Liver (tissue), 9 donors: ENCODE measurements around the gene DIS3L2. TPM values are rescaled to one million over a fixed set of nuclear protein-coding genes. Genes with fewer than 3 reads are reported as not detected.
A peak's percentile ranks its signal among the peaks of the same experiment; 100 is the strongest.

ENCODE experiments used
- DNase-seq: peaks from one replicate; pipeline ENCODE4 v3.0.0-alpha.2; 2017; ENCODE audit warnings: low spot score
- H3K27ac ChIP-seq, 2 donors: one replicate each; pipeline ENCODE4 v1.7.0; 2013; ENCODE audit warnings: inconsistent platforms in 2 of 2, low read length in 2 of 2, control low read depth in 1 of 2, low read depth in 1 of 2, mild to moderate bottlenecking in 1 of 2
- H3K27me3 ChIP-seq, 4 donors: one replicate each; pipeline versions ENCODE4 v1.6.1 to v1.7.0; 2013; ENCODE audit warnings: low read length in 3 of 4, inconsistent platforms in 1 of 4, mild to moderate bottlenecking in 1 of 4, moderate library complexity in 1 of 4; ENCODE audit not compliant: control insufficient read depth in 4 of 4, insufficient read depth in 4 of 4
- H3K36me3 ChIP-seq, 4 donors: one replicate each; pipeline versions ENCODE4 v1.6.1 to v1.7.0; 2013; ENCODE audit warnings: low read length in 3 of 4, mild to moderate bottlenecking in 3 of 4, low read depth in 1 of 4, moderate library complexity in 1 of 4; ENCODE audit not compliant: control insufficient read depth in 4 of 4, insufficient read depth in 3 of 4
- H3K4me1 ChIP-seq, 4 donors: one replicate each; pipeline versions ENCODE4 v1.6.1 to v1.7.0; 2013; ENCODE audit warnings: low read length in 3 of 4, mild to moderate bottlenecking in 3 of 4, moderate library complexity in 1 of 4; ENCODE audit not compliant: control insufficient read depth in 4 of 4, insufficient read depth in 4 of 4
- H3K4me3 ChIP-seq, 3 donors: one replicate each; pipeline versions ENCODE4 v1.6.1 to v1.7.0; 2013; ENCODE audit warnings: low read length in 3 of 3, control low read depth in 1 of 3, low read depth in 1 of 3, mild to moderate bottlenecking in 1 of 3
- H3K9ac ChIP-seq, 2 donors: one replicate each; pipeline ENCODE4 v1.7.0; 2013; ENCODE audit warnings: low read length in 2 of 2, mild to moderate bottlenecking in 2 of 2, moderate library complexity in 2 of 2, control low read depth in 1 of 2, low read depth in 1 of 2
- H3K9me3 ChIP-seq, 4 donors: one replicate each; pipeline versions ENCODE4 v1.6.1 to v1.7.0; 2013; ENCODE audit warnings: low read length in 3 of 4; ENCODE audit not compliant: control insufficient read depth in 4 of 4
- EGR1 ChIP-seq, 2 donors: IDR thresholded peaks; 2 replicates each; pipeline ENCODE4 v1.6.1; 2016 to 2018; ENCODE audit warnings: antibody characterized with exemption in 2 of 2, low read depth in 2 of 2
- FOXA1 ChIP-seq: IDR thresholded peaks from 2 replicates; pipeline ENCODE4 v1.6.1; 2016; ENCODE audit warnings: antibody characterized with exemption
- GABPA ChIP-seq, 2 donors: IDR thresholded peaks in 1 of 2; conservative IDR thresholded peaks in 1 of 2; 2 replicates each; pipeline ENCODE4 v1.6.1; 2016; ENCODE audit warnings: antibody characterized with exemption in 2 of 2, mild to moderate bottlenecking in 1 of 2, moderate library complexity in 1 of 2
- HNF4G ChIP-seq: IDR thresholded peaks from 2 replicates; pipeline ENCODE4 v1.6.1; 2016; ENCODE audit warnings: antibody characterized with exemption
- JUND ChIP-seq, 2 donors: IDR thresholded peaks; 2 replicates each; pipeline ENCODE4 v1.6.1; 2016; ENCODE audit warnings: antibody characterized with exemption in 2 of 2
- MAX ChIP-seq: IDR thresholded peaks from 2 replicates; pipeline ENCODE4 v1.6.1; 2016; ENCODE audit warnings: antibody characterized with exemption
- NR2F2 ChIP-seq: IDR thresholded peaks from 2 replicates; pipeline ENCODE4 v1.6.1; 2016; ENCODE audit warnings: antibody characterized with exemption
- RAD21 ChIP-seq, 2 donors: IDR thresholded peaks; 2 replicates each; pipeline ENCODE4 v1.6.1; 2016; ENCODE audit warnings: antibody characterized with exemption in 2 of 2, mild to moderate bottlenecking in 2 of 2
- REST ChIP-seq: IDR thresholded peaks from 2 replicates; pipeline ENCODE4 v1.6.1; 2016; ENCODE audit warnings: antibody characterized with exemption, mild to moderate bottlenecking
- RXRA ChIP-seq, 2 donors: IDR thresholded peaks; 2 replicates each; pipeline ENCODE4 v1.6.1; 2017 to 2018; ENCODE audit warnings: antibody characterized with exemption in 2 of 2, mild to moderate bottlenecking in 1 of 2
- TAF1 ChIP-seq: conservative IDR thresholded peaks from 2 replicates; pipeline ENCODE4 v1.6.1; 2016; ENCODE audit warnings: antibody characterized with exemption, mild to moderate bottlenecking
- YY1 ChIP-seq: IDR thresholded peaks from 2 replicates; pipeline ENCODE4 v1.6.1; 2016; ENCODE audit warnings: antibody characterized with exemption, mild to moderate bottlenecking
- WGBS: extraction: QIAGEN DNeasy Blood & Tissue Kit; methylation state at CpG from one replicate; pipeline ENCODE4 v1.1.7; 2013; 5-methylcytosine and 5-hydroxymethylcytosine counted together
- polyA plus RNA-seq, 2 donors: library from polyadenylated mRNA; stranded (reverse) in 1 of 2; unstranded in 1 of 2; fragments of 200-250 nt in 1 of 2; fragments of >200 nt in 1 of 2; fragmentation: Nextera tagmentation in 1 of 2; extraction: Ambion mirVana in 1 of 2; gene quantifications; one replicate each; pipeline versions ENCODE4 v1.2.1 to v1.2.3, GENCODE V29; 2013 to 2015
- total RNA-seq, 2 donors: library from RNA; depleted of rRNA; stranded (reverse); fragments of >200 nt; gene quantifications; one replicate each; pipeline ENCODE4 v1.2.3, GENCODE V29; 2014
- donor health status: healthy.
- donor health status: healthy.
- donor health status: healthy.
- donor health status: healthy.
- donor health status: healthy.

Gene DIS3L2
- total and polyA plus RNA-seq, 4 donors: 5.7 to 21.5 (median 8.8) TPM

DNA sequence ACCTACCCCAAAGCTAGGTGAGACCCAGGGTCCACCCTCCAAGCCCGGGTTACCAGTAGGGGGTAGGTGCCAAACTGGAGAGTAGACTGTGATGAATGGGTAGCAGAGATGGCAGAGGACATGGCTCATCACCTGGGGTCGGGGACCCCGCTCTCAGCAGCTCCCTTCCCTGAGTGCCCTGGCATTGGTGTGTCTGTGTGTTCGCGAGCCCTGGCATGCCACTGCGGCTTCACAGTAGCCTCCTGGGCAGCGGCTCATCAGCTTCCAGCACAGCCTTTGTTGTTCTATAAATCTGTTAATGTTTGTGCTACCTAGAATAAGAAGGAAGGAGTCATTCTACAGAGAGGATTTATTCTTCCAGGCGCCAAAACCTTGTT is 354.4 kb downstream of the DIS3L2 start:
- H3K36me3 ChIP-seq: no peaks in the 10 kb centered on the region
- TF ChIP-seq YY1: no peak
- TF ChIP-seq FOXA1: no peak
- TF ChIP-seq GABPA (IDR thresholded peaks at IDR 0.05 in 1 of 2, conservative IDR thresholded peaks at IDR 0.05 in 1 of 2): no peak
- no peak for TF ChIP-seq HNF4G
- no peak for TF ChIP-seq TAF1
- no peak for TF ChIP-seq MAX
- TF ChIP-seq REST: no peak
- TF ChIP-seq RAD21 (IDR thresholded peaks at IDR 0.05): no peak
- no peak overlapping the region for H3K9ac ChIP-seq
- no peak overlapping the region for H3K4me3 ChIP-seq
- no peak for DNase-seq
- H3K4me1 ChIP-seq: peaks cover 0 to 5% (median 0%) of the 10 kb centered on the region in 4 donors
- no peaks in the 10 kb centered on the region for H3K27me3 ChIP-seq
- WGBS: 90% methylated on average over 8 of the region's 8 CpGs
- H3K9me3 ChIP-seq: peaks cover 0 to 4% (median under 1%) of the 10 kb centered on the region in 4 donors
- H3K27ac ChIP-seq: peak overlapping the region in 1 of 2 donors; percentile 27

DNA sequence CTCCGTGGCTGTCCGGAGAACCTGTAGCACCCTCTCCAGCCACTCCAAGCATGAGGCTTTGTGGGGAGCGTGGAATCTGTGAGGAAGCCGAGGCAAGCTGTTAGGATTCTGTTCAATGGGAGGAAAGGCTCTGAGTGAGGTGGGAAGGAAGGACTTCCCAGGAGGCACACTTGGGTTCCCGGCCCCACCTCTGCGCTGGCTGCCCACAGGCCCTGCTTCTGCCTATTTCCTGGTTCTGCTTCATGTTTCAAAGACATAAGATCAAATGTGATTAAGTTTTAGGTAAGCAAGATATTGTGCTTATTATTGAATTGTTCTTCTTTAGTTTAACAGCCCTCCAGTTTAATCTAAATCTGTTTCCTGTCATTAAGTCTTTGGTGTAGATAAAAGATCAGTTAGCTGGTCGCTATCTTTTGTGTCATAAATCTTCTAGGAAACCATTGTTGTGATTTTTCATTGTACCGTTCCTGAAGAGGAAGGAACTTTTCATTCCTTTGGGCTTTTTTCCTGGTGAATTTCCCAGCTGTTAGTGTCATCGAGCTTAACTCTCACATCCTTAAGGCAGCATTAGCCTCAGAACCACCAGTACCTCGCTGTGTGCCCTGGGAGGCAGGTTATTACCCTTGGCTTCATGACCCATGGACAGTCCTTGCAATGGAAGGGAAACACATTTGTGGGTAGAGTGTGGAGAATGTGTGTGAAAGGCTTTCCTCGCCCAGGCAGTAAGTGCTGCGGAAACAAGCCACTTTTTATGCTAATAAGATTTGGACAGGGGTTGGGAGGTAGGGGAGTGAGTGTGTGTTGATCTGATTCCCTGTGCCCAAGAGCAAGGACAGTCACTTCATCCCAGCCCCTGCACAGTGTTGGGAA is 355.2 kb downstream of the DIS3L2 start:
- H3K9ac ChIP-seq: no peak overlapping the region
- no peaks in the 10 kb centered on the region for H3K27me3 ChIP-seq
- TF ChIP-seq EGR1 (IDR thresholded peaks at IDR 0.05; ENCODE audit: low read depth in 2 of 2) (no peak), HNF4G (no peak), RAD21 (IDR thresholded peaks at IDR 0.05) (no peak), NR2F2 (no peak)
- H3K9me3 ChIP-seq: peaks cover 0 to 4% (median under 1%) of the 10 kb centered on the region in 4 donors
- H3K4me3 ChIP-seq: no peak overlapping the region
- WGBS: 82% methylated on average over 12 of the region's 12 CpGs
- peaks cover 0 to 5% (median 0%) of the 10 kb centered on the region in 4 donors for H3K4me1 ChIP-seq
- H3K27ac ChIP-seq: no peak overlapping the region
- no peak for DNase-seq
- no peaks in the 10 kb centered on the region for H3K36me3 ChIP-seq

DNA sequence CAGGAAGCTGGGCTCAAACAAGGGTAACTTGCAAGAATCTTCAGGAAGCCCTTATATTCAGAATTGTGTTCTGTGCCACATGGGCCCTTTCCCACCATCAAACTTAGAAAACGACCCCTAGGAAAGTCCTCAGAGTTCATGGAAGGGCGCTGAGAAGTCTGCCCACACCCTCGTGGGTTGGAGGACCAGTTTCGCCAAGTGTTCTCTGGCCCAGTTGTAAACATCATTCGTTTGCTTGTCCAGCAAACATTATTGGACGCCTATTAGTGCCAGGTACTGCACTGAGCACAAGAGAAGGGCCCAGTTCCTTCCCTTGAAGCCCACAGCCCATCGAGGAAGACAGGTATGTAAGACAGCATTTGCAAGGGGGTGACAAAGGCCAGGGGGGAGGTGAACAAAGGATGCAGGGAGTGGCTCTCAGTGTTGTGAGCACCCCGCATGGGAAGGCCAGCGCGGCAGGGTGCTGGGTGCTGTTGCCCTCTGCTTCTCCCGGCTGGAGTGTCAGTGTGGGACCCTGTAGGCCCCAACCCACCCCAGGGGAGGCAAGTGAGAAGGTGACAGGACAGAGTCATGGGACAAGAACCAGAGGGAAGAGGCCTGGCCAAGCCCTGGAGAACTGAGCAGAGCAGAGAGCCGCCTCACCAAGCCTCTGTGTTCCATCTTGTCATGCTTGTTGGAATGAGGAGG is 356.8 kb downstream of the DIS3L2 start:
- Histone ChIP-seq H3K27ac (no peak overlapping the region), H3K4me3 (no peak overlapping the region), H3K9ac (no peak overlapping the region), H3K36me3 (no peaks in the 10 kb centered on the region), H3K4me1 (peaks cover 0 to 5% (median 0%) of the 10 kb centered on the region in 4 donors), H3K9me3 (peaks cover 0 to 1% (median 0%) of the 10 kb centered on the region in 4 donors), H3K27me3 (no peaks in the 10 kb centered on the region)
- WGBS: 90% methylated on average over 12 of the region's 12 CpGs
- DNase-seq: no peak
- no peak for TF ChIP-seq NR2F2
- no peak for TF ChIP-seq RXRA (IDR thresholded peaks at IDR 0.05)
- TF ChIP-seq JUND (IDR thresholded peaks at IDR 0.05): no peak
- TF ChIP-seq GABPA (IDR thresholded peaks at IDR 0.05 in 1 of 2, conservative IDR thresholded peaks at IDR 0.05 in 1 of 2): no peak
